Mucosa of rectum (tissue), 2 donors: ENCODE data around the gene ZNF134.
A peak's percentile ranks its signal among the peaks of the same experiment; 100 is the strongest.

ENCODE experiments used
- H3K27ac ChIP-seq, 2 donors: one replicate each; pipeline ENCODE4 v1.7.0; 2013; ENCODE audit warnings: inconsistent platforms in 2 of 2, low read depth in 2 of 2, low read length in 2 of 2
- H3K27me3 ChIP-seq, 2 donors: one replicate each; pipeline ENCODE4 v1.7.0; 2013; ENCODE audit warnings: low read length in 2 of 2; ENCODE audit not compliant: control insufficient read depth in 2 of 2, insufficient read depth in 2 of 2
- H3K36me3 ChIP-seq, 2 donors: one replicate each; pipeline ENCODE4 v1.7.0; 2013; ENCODE audit warnings: low read length in 2 of 2; ENCODE audit not compliant: control insufficient read depth in 2 of 2, insufficient read depth in 2 of 2
- H3K4me1 ChIP-seq, 2 donors: one replicate each; pipeline ENCODE4 v1.7.0; 2013; ENCODE audit warnings: low read length in 2 of 2, mild to moderate bottlenecking in 1 of 2; ENCODE audit not compliant: control insufficient read depth in 2 of 2, insufficient read depth in 2 of 2
- H3K4me3 ChIP-seq, 2 donors: one replicate each; pipeline ENCODE4 v1.7.0; 2013; ENCODE audit warnings: low read length in 2 of 2
- H3K9ac ChIP-seq, 2 donors: one replicate each; pipeline ENCODE4 v1.7.0; 2013; ENCODE audit warnings: low read length in 2 of 2, low read depth in 1 of 2, mild to moderate bottlenecking in 1 of 2
- H3K9me3 ChIP-seq, 2 donors: one replicate each; pipeline ENCODE4 v1.7.0; 2013; ENCODE audit warnings: low read length in 2 of 2; ENCODE audit not compliant: control insufficient read depth in 2 of 2
- donor health status: healthy.
- donor health status: Normal muscosa, but diverticular disease.

The ZNF134 gene

GRCh38 chr19:57587529-57587928 is 26.5 kb upstream of the ZNF134 start:
- H3K27me3 ChIP-seq: no peaks in the 10 kb centered on the region
- H3K4me1 ChIP-seq: peaks cover 0 to 2% of the 10 kb centered on the region in 2 donors
- no peak overlapping the region for H3K27ac ChIP-seq
- no peak overlapping the region for H3K9ac ChIP-seq
- H3K4me3 ChIP-seq: no peak overlapping the region
- peaks cover 8 to 26% of the 10 kb centered on the region in 2 donors for H3K36me3 ChIP-seq
- peaks cover 26 to 29% of the 10 kb centered on the region in 2 donors for H3K9me3 ChIP-seq

GRCh38 chr19:57599377-57599760 is 14.7 kb upstream of the ZNF134 start:
- H3K4me3 ChIP-seq: peak overlapping the region; percentile 82
- H3K27me3 ChIP-seq: no peaks in the 10 kb centered on the region
- H3K9me3 ChIP-seq: peaks cover 10 to 13% of the 10 kb centered on the region in 2 donors
- H3K36me3 ChIP-seq: peaks cover 5% of the 10 kb centered on the region in 2 donors
- peaks cover 6 to 7% of the 10 kb centered on the region in 2 donors for H3K4me1 ChIP-seq
- H3K27ac ChIP-seq: no peak overlapping the region
- peak overlapping the region in 1 of 2 donors; percentile 68 for H3K9ac ChIP-seq

GRCh38 chr19:57599761-57600383 is 14.2 kb upstream of the ZNF134 start, which contains the start of gene ZNF530:
Gene ZNF530 (plus strand): TSS chr19:57599885. CDS start chr19:57604346, 4,461 bp downstream.
- Histone ChIP-seq H3K27ac (no peak within 1 kb of the TSS), H3K27me3 (no peaks in the 10 kb centered on the region)

GRCh38 chr19:57606931-57607330 is 7.1 kb upstream of the ZNF134 start:
- no peak overlapping the region for H3K9ac ChIP-seq
- no peaks in the 10 kb centered on the region for H3K27me3 ChIP-seq
- H3K27ac ChIP-seq: no peak overlapping the region
- no peaks in the 10 kb centered on the region for H3K4me1 ChIP-seq
- no peak overlapping the region for H3K4me3 ChIP-seq
- peaks cover 33 to 40% of the 10 kb centered on the region in 2 donors for H3K9me3 ChIP-seq
- peaks cover 29 to 37% of the 10 kb centered on the region in 2 donors for H3K36me3 ChIP-seq

More at GRCh38 chr19:57599761-57600383, 14.2 kb upstream of the ZNF134 start, which contains the start of gene ZNF530:
- Histone ChIP-seq H3K9me3 (peaks cover 15 to 16% of the 10 kb centered on the region in 2 donors), H3K9ac (peak within 1 kb of the TSS; percentile 32 to 68), H3K36me3 (peaks cover 10% of the 10 kb centered on the region in 2 donors), H3K4me1 (peaks cover 6 to 7% of the 10 kb centered on the region in 2 donors), H3K4me3 (peak within 1 kb of the TSS; percentile 82)

- Histone ChIP-seq H3K36me3 (peaks cover 12 to 23% of the 10 kb centered on the region in 2 donors), H3K27me3 (no peaks in the 10 kb centered on the region), H3K27ac (no peak overlapping the region), H3K9me3 (peaks cover 27 to 30% of the 10 kb centered on the region in 2 donors), H3K4me1 (peaks cover 4 to 7% of the 10 kb centered on the region in 2 donors), H3K4me3 (no peak overlapping the region), H3K9ac (no peak overlapping the region)
These were observed 2.9 kb upstream of the ZNF134 start for GRCh38 chr19:57611113-57611512.

- peaks cover 46 to 50% of the 10 kb centered on the region in 2 donors for H3K36me3 ChIP-seq
These were observed 1.3 kb downstream of the ZNF134 start for GRCh38 chr19:57615346-57615745.

GRCh38 chr19:57620673-57621348 is 6.8 kb downstream of the ZNF134 start:
- peaks cover 82 to 88% of the 10 kb centered on the region in 2 donors for H3K9me3 ChIP-seq
- no peaks in the 10 kb centered on the region for H3K4me1 ChIP-seq
- no peak overlapping the region for H3K9ac ChIP-seq
- peaks cover 59 to 77% of the 10 kb centered on the region in 2 donors for H3K36me3 ChIP-seq
- no peak overlapping the region for H3K27ac ChIP-seq
- no peaks in the 10 kb centered on the region for H3K27me3 ChIP-seq
- peak overlapping the region in 1 of 2 donors; percentile 14 for H3K4me3 ChIP-seq

More at GRCh38 chr19:57615346-57615745, 1.3 kb downstream of the ZNF134 start:
- Histone ChIP-seq H3K27ac (no peak overlapping the region), H3K27me3 (no peaks in the 10 kb centered on the region), H3K9me3 (peaks cover 54 to 59% of the 10 kb centered on the region in 2 donors), H3K4me3 (peak overlapping the region; percentile 83 to 89), H3K9ac (no peak overlapping the region), H3K4me1 (peaks cover 4 to 7% of the 10 kb centered on the region in 2 donors)

- Histone ChIP-seq H3K36me3 (peaks cover 41 to 55% of the 10 kb centered on the region in 2 donors), H3K4me3 (no peak overlapping the region), H3K9ac (no peak overlapping the region), H3K27ac (no peak overlapping the region), H3K27me3 (no peaks in the 10 kb centered on the region), H3K4me1 (no peaks in the 10 kb centered on the region), H3K9me3 (peaks cover 59 to 67% of the 10 kb centered on the region in 2 donors)
These were observed 9.0 kb downstream of the ZNF134 start for GRCh38 chr19:57623091-57623490.

GRCh38 chr19:57632987-57633831 is 19.2 kb downstream of the ZNF134 start, which contains the start of gene ZNF211:
Gene ZNF211 (plus strand): TSS chr19:57633168. CDS start chr19:57633347, 179 bp downstream.
- Histone ChIP-seq H3K27ac (peak within 1 kb of the TSS; percentile 72 to 73), H3K36me3 (peaks cover 10 to 26% of the 10 kb centered on the region in 2 donors), H3K9me3 (peaks cover 8 to 18% of the 10 kb centered on the region in 2 donors), H3K4me1 (peaks cover 5 to 7% of the 10 kb centered on the region in 2 donors), H3K9ac (peak within 1 kb of the TSS; percentile 82 to 88), H3K4me3 (peak within 1 kb of the TSS; percentile 85 to 98), H3K27me3 (no peaks in the 10 kb centered on the region)
